ENCODE measurements around the gene THADA. TPM values are rescaled to one million over a fixed set of nuclear protein-coding genes. Genes with fewer than 3 reads are reported as not detected.

Gene THADA
- total RNA-seq, 1 donor from 2014 or later = 51.4 TPM

DNA sequence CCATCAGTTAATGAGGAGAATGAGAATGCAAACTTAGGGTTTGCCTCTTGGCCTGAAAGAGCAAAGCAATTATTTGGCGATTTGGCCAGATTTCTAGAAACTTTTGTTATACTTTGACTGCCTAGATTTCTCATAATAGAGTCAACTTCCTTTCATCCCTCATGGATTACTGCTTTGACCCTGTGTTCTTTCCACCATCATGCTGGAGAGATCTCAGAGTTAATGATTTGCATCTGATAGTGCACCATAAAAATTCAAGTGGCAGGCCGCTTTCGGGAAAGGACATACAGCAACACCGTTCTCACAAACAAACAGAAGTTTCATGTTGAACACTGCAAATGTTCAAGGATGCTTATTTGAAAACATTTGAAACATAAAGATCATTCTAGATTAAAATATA, 225.7 kb downstream of the THADA start:
- DNase-seq = no peak
- intact Hi-C loops (cut with micrococcal nuclease) = no loop called here
- ChIA-PET POLR2A (no interaction called here), CTCF (no interaction called here)
- peaks cover 18% of the 10 kb centered on the region for H3K4me1 Mint-ChIP-seq
- peaks cover 4% of the 10 kb centered on the region for H3K9me3 Mint-ChIP-seq
- H3K4me3 Mint-ChIP-seq = no peak overlapping the region
- ATAC-seq (ENCODE audit: low read depth) = no peak
- H3K27me3 Mint-ChIP-seq = no peaks in the 10 kb centered on the region
- TF ChIP-seq, protein P1, sequence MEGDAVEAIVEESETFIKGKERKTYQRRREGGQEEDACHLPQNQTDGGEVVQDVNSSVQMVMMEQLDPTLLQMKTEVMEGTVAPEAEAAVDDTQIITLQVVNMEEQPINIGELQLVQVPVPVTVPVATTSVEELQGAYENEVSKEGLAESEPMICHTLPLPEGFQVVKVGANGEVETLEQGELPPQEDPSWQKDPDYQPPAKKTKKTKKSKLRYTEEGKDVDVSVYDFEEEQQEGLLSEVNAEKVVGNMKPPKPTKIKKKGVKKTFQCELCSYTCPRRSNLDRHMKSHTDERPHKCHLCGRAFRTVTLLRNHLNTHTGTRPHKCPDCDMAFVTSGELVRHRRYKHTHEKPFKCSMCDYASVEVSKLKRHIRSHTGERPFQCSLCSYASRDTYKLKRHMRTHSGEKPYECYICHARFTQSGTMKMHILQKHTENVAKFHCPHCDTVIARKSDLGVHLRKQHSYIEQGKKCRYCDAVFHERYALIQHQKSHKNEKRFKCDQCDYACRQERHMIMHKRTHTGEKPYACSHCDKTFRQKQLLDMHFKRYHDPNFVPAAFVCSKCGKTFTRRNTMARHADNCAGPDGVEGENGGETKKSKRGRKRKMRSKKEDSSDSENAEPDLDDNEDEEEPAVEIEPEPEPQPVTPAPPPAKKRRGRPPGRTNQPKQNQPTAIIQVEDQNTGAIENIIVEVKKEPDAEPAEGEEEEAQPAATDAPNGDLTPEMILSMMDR (IDR thresholded peaks at IDR 0.05) = no peak
- no peak overlapping the region for H3K27ac Mint-ChIP-seq
- H3K36me3 Mint-ChIP-seq (ENCODE audit: low read depth) = peaks cover 33% of the 10 kb centered on the region

DNA sequence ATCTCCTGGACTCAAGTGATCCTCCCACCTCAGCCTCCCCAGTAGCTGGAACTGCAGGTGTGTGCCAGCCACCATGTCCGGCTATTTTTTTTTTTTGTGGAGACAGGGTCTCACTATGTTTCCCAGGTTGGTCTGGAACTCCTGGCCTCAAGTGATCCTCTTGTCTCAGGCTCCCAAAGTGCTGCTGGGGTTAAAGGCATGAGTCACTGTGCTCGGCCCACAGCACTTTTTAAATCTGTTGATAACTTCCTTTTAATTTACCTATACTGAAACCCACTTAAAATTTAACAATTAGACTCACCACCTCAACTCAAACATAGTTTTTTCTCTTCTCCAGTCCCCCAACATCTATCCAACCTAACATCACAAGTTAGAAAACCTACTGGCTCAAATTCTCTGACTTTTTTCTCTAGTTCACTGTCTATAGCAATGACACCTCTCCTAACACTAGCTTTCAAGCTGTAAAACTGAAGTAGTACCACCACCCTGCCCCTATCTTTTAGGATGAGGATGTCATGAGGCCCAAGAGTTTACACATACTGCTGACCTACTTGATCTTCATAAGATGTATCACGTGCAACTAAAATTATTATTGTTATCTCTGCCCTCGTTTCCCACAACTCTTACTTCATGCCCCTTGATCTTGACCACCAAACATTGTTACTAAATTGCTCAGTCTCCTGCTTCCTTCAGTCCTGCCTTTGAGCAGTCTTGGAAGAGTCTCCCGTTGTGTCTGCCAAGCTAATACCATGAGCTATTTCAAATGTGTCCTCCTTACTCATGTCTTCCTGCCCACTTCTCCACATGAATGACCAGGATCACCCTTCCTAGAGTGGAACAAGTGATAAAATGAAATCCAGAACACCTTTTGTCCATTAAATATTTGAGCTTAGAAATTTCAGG, 227.1 kb downstream of the THADA start:
- peaks cover 4% of the 10 kb centered on the region for H3K9me3 Mint-ChIP-seq
- POLR2A ChIA-PET = no interaction called here
- H3K4me3 Mint-ChIP-seq = no peak overlapping the region
- ATAC-seq (ENCODE audit: low read depth) (no peak), DNase-seq (no peak)
- no peaks in the 10 kb centered on the region for H3K27me3 Mint-ChIP-seq
- CTCF ChIA-PET = interaction anchor here (0.6 to 0.7 kb wide), 2 partner anchors 53 to 241 kb away, joined by 3 to 4 read pairs; no protein-coding TSS in a partner anchor
- intact Hi-C loops (cut with micrococcal nuclease) = no loop called here
- peaks cover 37% of the 10 kb centered on the region for H3K36me3 Mint-ChIP-seq (ENCODE audit: low read depth)
- TF ChIP-seq, protein P1 (IDR thresholded peaks at IDR 0.05) = no peak
- H3K4me1 Mint-ChIP-seq = peaks cover 18% of the 10 kb centered on the region
- no peak overlapping the region for H3K27ac Mint-ChIP-seq

DNA sequence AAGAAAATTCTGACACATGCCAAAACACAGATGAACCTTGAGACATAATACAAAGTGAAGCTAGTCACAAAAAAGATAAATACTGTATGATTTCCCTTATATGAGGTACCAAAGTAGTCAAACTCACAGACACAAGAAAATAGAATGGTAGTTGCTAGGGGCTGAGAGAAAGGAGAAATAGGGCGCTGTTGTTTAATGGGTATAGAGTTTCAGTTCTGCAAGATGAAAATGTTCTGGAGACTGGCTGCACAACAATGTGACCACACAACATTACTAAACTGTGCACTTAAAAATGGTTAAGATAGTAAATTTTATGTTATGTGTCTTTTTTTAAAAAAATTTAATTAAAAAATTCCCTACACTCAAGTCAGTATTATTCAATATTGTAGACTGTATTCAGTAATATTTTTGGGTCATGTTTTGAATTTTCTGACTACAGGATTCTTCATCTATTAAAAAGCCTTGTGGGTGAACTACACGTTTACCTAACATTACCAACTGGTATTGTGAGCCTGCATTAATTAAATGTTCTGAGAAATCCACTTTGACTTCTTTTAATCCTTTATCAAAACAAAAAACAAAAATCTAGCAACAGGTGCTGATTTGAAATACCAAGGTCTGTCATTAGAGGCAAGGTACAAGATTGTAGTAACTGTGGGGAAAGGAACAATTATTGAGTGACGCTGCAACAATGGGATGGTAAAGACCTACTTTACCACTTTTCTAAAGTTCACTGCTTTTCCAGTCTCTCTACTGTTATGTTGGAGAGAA, 228.6 kb downstream of the THADA start:
- Mint-ChIP-seq H3K27ac (no peak overlapping the region), H3K27me3 (no peaks in the 10 kb centered on the region), H3K36me3 (ENCODE audit: low read depth) (peaks cover 43% of the 10 kb centered on the region), H3K4me1 (peaks cover 18% of the 10 kb centered on the region), H3K9me3 (peaks cover 4% of the 10 kb centered on the region), H3K4me3 (peak overlapping the region; percentile 6)
- TF ChIP-seq, protein P1 (IDR thresholded peaks at IDR 0.05) = no peak
- ChIA-PET POLR2A (no interaction called here), CTCF (no interaction called here)
- no peak for DNase-seq
- intact Hi-C loops (cut with micrococcal nuclease) = no loop called here
- no peak for ATAC-seq (ENCODE audit: low read depth)

DNA sequence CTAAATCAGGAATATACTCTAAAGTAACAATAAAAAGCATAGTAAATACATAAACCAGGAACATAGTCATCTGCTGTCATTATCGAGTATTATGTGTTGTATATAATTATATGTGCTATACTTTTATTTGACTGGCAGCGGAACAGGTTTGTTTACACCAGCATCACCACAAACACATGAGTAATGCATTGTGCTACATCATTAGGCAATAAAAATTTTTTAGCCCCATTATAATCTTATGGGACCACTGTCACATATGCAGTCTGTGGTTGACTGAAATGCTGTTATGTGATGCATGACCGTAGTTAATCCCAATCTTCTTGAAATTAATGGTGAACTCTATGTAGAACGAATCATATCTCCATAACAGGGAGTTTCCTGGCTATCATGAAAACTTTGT, 232.7 kb downstream of the THADA start:
- H3K36me3 Mint-ChIP-seq (ENCODE audit: low read depth) = peaks cover 30% of the 10 kb centered on the region
- DNase-seq (no peak), ATAC-seq (ENCODE audit: low read depth) (no peak)
- intact Hi-C loops (cut with micrococcal nuclease) = no loop called here
- POLR2A ChIA-PET = no interaction called here
- H3K4me3 Mint-ChIP-seq = no peak overlapping the region
- peaks cover 12% of the 10 kb centered on the region for H3K4me1 Mint-ChIP-seq
- TF ChIP-seq, protein P1 (IDR thresholded peaks at IDR 0.05) = no peak
- no peak overlapping the region for H3K27ac Mint-ChIP-seq
- H3K9me3 Mint-ChIP-seq = peaks cover 4% of the 10 kb centered on the region
- CTCF ChIA-PET = no interaction called here
- no peaks in the 10 kb centered on the region for H3K27me3 Mint-ChIP-seq

DNA sequence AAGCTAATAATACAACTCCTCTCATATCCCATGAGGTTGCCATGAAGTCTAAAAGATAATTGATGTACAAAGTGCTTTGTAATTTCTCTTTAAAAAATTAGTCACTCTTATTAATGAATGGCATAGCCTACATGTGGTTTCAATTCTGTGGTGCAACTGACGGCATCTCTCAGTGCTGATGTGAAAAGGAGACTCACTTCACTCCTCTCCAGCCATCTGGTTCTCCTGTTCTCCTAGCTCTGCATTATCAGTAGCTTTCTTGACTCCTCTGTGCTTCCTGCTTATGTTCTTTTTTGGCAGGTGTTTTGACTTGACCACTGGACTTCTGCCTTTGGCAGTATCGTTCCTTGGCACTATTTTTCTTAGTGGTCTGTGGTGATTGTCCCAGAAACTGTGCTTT, 234.6 kb downstream of the THADA start:
- peaks cover 25% of the 10 kb centered on the region for H3K36me3 Mint-ChIP-seq (ENCODE audit: low read depth)
- ChIA-PET POLR2A (interaction anchor here (1.3 kb wide), 1 partner anchor 234 kb away, joined by 3 read pairs; the partner anchor contains the start of gene THADA), CTCF (no interaction called here)
- no peak overlapping the region for H3K4me3 Mint-ChIP-seq
- no peaks in the 10 kb centered on the region for H3K27me3 Mint-ChIP-seq
- no peak overlapping the region for H3K27ac Mint-ChIP-seq
- intact Hi-C loops (cut with micrococcal nuclease) = no loop called here
- peaks cover 2% of the 10 kb centered on the region for H3K4me1 Mint-ChIP-seq
- ATAC-seq (ENCODE audit: low read depth) (no peak), DNase-seq (no peak)
- peaks cover under 1% of the 10 kb centered on the region for H3K9me3 Mint-ChIP-seq
- TF ChIP-seq, protein P1 (IDR thresholded peaks at IDR 0.05) = no peak

Measured in activated B cell treated with CpG ODN at 0.5 μM for 24 hours (primary cell).